Transverse colon (tissue), 4 donors: Measurements from ENCODE around the gene CRYBG1. TPM values are rescaled to one million over a fixed set of nuclear protein-coding genes. Genes with fewer than 3 reads are reported as not detected.

ENCODE experiments used
- DNase-seq: peaks from one replicate; pipeline ENCODE4 v3.0.0-alpha.2; 2019
- H3K27ac ChIP-seq, 4 donors: fragments of 200-600 bp; sonication (generic); 2 replicates each; pipeline ENCODE4 v1.5.1; 2016 to 2018; ENCODE audit warnings: inconsistent platforms in 4 of 4
- H3K27me3 ChIP-seq: fragments of 200-600 bp; sonication (generic); 2 replicates; pipeline ENCODE4 v1.5.1; 2017; ENCODE audit warnings: inconsistent platforms
- H3K36me3 ChIP-seq, 4 donors: fragments of 200-600 bp; sonication (generic); 2 replicates each; pipeline ENCODE4 v1.5.1; 2017 to 2019; ENCODE audit warnings: inconsistent platforms in 4 of 4
- H3K4me1 ChIP-seq, 4 donors: fragments of 200-600 bp; sonication (generic); 2 replicates each; pipeline ENCODE4 v1.5.1; 2017 to 2020; ENCODE audit warnings: inconsistent platforms in 4 of 4
- H3K4me3 ChIP-seq, 4 donors: fragments of 200-600 bp; sonication (generic); 1 replicate in 1 of 4; 2 replicates in 3 of 4; pipeline versions ENCODE4 v1.5.1 to v1.6.1; 2017 to 2019; ENCODE audit warnings: inconsistent platforms in 4 of 4
- H3K9me3 ChIP-seq, 2 donors: fragments of 200-600 bp; sonication (generic); 2 replicates each; pipeline ENCODE4 v1.5.1; 2017 to 2019; ENCODE audit warnings: inconsistent platforms in 2 of 2
- CTCF ChIP-seq, 5 experiments: fragments of 200-600 bp in 3 of 5; fragments of 450-650 bp in 2 of 5; sonication (generic) in 3 of 5; IDR thresholded peaks; 1 replicate in 2 of 5; 2 replicates in 3 of 5; pipeline ENCODE4 v1.5.1; 2016 to 2017; ENCODE audit warnings: antibody characterized with exemption in 5 of 5, inconsistent platforms in 3 of 5, mild to moderate bottlenecking in 2 of 5, moderate library complexity in 1 of 5
- EP300 ChIP-seq: sonication (generic); formaldehyde crosslinking; IDR thresholded peaks from one replicate; pipeline ENCODE4 v1.6.1; 2017; ENCODE audit warnings: antibody characterized with exemption, low read depth
- POLR2A ChIP-seq: fragments of 450-650 bp; IDR thresholded peaks from one replicate; pipeline ENCODE4 v1.6.1; 2016; ENCODE audit warnings: antibody characterized with exemption, mild to moderate bottlenecking, moderate library complexity
- POLR2AphosphoS5 ChIP-seq, 3 donors: sonication (generic); formaldehyde crosslinking; IDR thresholded peaks; one replicate each; pipeline ENCODE4 v1.6.1; 2016; ENCODE audit warnings: antibody characterized with exemption in 3 of 3
- WGBS, 2 donors: methylation state at CpG; one replicate each; pipeline ENCODE4 v1.1.5; 2018; ENCODE audit warnings: low coverage in 1 of 2; 5-methylcytosine and 5-hydroxymethylcytosine counted together
- in situ Hi-C, 4 donors: fragments of 200-750 bp; cut with MboI; loops; one replicate each; pipeline versions ENCODE4 v1.15.0 to v1.15.1; 2017; ENCODE audit warnings: low sequenced_read_pairs in 3 of 4, low pct_ligation_motif_present in 1 of 4, low pct_unique_long_range_greater_than_20kb in 1 of 4
- intact Hi-C: fragments of 100-400 bp; cut with DNase I; formaldehyde crosslinking; loops from one replicate; pipeline ENCODE4 v1.15.1; 2023; ENCODE audit warnings: low total_unique reads
- total RNA-seq, 4 donors: library from RNA; depleted of rRNA; stranded (reverse); fragments of >200 nt; gene quantifications; one replicate each; pipeline ENCODE4 v1.1.0, GENCODE V29; 2016

The CRYBG1 gene
- total RNA-seq, 4 donors from 2014 or later: 64.3 to 112 (median 70.2) TPM

DNA sequence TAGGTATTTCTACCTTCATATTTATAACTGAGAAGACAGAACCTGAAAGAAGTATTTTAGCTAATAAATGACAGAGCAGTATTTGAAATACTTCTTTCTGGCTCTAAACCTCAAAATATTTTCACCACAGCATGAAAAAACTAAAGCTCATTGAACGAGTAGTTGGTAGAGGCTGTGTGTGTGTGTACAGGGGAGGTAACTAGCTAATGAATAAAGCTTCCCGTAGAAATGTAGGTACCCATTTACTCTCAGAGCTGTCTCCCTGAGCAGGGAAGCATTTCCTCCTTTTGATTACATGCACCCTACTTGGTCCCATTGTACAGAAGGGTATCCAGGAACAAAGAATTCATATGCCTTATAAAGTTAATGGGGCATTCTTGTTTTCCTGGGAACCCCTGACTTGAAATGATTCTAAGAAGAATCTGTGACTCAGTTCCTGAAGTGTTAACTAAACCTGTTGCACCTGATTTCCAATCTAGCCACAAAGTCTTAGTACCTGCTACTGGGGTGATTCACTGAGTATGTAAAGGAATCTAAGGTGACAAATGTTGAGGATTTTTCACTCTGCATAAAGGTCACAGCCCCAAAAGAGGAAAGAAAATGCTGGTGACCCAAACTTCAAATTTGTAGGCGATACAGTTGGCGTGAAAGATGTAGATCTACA is 12.5 kb downstream of the CRYBG1 start:
- WGBS, 2 donors: 89 to 93% methylated on average over 4 of the region's 4 CpGs
- Histone ChIP-seq H3K27ac (no peak overlapping the region), H3K9me3 (no peaks in the 10 kb centered on the region), H3K36me3 (no peaks in the 10 kb centered on the region), H3K27me3 (no peaks in the 10 kb centered on the region), H3K4me1 (no peaks in the 10 kb centered on the region), H3K4me3 (no peak overlapping the region)
- TF ChIP-seq POLR2AphosphoS5 (IDR thresholded peaks at IDR 0.05): no peak
- TF ChIP-seq EP300: no peak
- TF ChIP-seq CTCF (IDR thresholded peaks at IDR 0.05): no peak
- TF ChIP-seq POLR2A: no peak
- in situ Hi-C loops (no loop called here), intact Hi-C loops (no loop called here)
- no peak for DNase-seq

DNA sequence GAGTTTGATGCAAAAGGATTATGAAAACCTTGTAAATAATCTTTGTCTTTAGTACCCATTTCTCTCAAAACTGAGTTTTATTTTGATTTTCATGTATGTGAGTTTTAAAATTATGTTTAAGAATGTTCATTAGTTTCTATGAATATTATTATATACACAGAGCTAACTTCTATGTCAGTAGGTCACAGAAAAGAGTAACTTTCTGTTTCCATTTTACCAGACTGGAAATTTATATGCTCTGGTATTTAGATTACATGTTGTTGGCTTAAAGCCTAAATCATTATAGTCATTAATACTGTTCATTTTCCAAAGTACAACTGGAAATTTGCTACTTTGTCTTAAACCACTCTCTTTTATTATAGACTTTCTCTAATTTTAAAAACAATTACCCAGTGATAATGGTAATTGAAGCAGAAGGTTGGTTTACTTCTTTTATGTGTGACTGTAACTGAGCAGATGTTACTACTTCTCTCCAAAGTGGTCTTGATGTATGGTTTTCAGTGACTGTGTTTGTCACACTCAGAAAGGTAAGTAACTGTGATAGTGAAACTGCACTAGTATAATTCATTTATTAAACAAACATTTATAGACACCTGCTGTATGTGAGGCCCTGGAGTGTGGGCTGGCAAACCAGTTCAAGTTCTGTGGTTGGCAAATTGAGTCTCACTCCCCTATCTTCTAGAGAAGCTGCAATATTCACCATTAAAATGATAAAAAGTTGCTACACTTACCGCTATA is 13.2 kb downstream of the CRYBG1 start:
- H3K4me3 ChIP-seq: no peak overlapping the region
- in situ Hi-C loops (no loop called here), intact Hi-C loops (no loop called here)
- no peaks in the 10 kb centered on the region for H3K36me3 ChIP-seq
- 92 to 100% methylated on average over 1 of the region's 1 CpG for WGBS, 2 donors
- no peaks in the 10 kb centered on the region for H3K27me3 ChIP-seq
- DNase-seq: no peak
- no peaks in the 10 kb centered on the region for H3K4me1 ChIP-seq
- no peak for TF ChIP-seq POLR2AphosphoS5 (IDR thresholded peaks at IDR 0.05)
- no peak for TF ChIP-seq EP300
- no peak for TF ChIP-seq POLR2A
- TF ChIP-seq CTCF (IDR thresholded peaks at IDR 0.05): no peak
- no peaks in the 10 kb centered on the region for H3K9me3 ChIP-seq
- no peak overlapping the region for H3K27ac ChIP-seq

GRCh38 chr6:106377061-106377540 is 16.6 kb downstream of the CRYBG1 start:
- no peaks in the 10 kb centered on the region for H3K36me3 ChIP-seq
- intact Hi-C loops (no loop called here), in situ Hi-C loops (no loop called here)
- H3K27ac ChIP-seq: no peak overlapping the region
- no peaks in the 10 kb centered on the region for H3K27me3 ChIP-seq
- H3K4me3 ChIP-seq: no peak overlapping the region
- H3K4me1 ChIP-seq: peaks cover 0 to 3% (median 0%) of the 10 kb centered on the region in 4 donors
- DNase-seq: no peak
- 40 to 49% methylated on average over 4 to 5 of the region's 5 CpGs for WGBS, 2 donors
- H3K9me3 ChIP-seq: no peaks in the 10 kb centered on the region
- TF ChIP-seq POLR2AphosphoS5 (IDR thresholded peaks at IDR 0.05): no peak
- no peak for TF ChIP-seq CTCF (IDR thresholded peaks at IDR 0.05)
- no peak for TF ChIP-seq POLR2A
- no peak for TF ChIP-seq EP300

- TF ChIP-seq POLR2AphosphoS5 (IDR thresholded peaks at IDR 0.05): no peak
- TF ChIP-seq EP300: no peak
- TF ChIP-seq POLR2A: no peak
- TF ChIP-seq CTCF (IDR thresholded peaks at IDR 0.05): no peak
- H3K27me3 ChIP-seq: no peaks in the 10 kb centered on the region
- intact Hi-C loops (no loop called here), in situ Hi-C loops (no loop called here)
- WGBS, 2 donors: 70 to 94% methylated on average over 1 of the region's 1 CpG
- H3K4me1 ChIP-seq: peaks cover 0 to 4% (median 0%) of the 10 kb centered on the region in 4 donors
- H3K36me3 ChIP-seq: no peaks in the 10 kb centered on the region
- no peak for DNase-seq
- H3K27ac ChIP-seq: no peak overlapping the region
- no peaks in the 10 kb centered on the region for H3K9me3 ChIP-seq
- no peak overlapping the region for H3K4me3 ChIP-seq
Measured at GRCh38 chr6:106379951-106380350, 19.4 kb downstream of the CRYBG1 start.
